ENCODE data around the gene PLEKHG5. TPM values are rescaled to one million over a fixed set of nuclear protein-coding genes. Genes with fewer than 3 reads are reported as not detected.
A peak's percentile ranks its signal among the peaks of the same experiment; 100 is the strongest.

Gene PLEKHG5
- total RNA-seq, 6 experiments from 2014 or later, result 0.70 to 2.3 (median 1.5) TPM

DNA sequence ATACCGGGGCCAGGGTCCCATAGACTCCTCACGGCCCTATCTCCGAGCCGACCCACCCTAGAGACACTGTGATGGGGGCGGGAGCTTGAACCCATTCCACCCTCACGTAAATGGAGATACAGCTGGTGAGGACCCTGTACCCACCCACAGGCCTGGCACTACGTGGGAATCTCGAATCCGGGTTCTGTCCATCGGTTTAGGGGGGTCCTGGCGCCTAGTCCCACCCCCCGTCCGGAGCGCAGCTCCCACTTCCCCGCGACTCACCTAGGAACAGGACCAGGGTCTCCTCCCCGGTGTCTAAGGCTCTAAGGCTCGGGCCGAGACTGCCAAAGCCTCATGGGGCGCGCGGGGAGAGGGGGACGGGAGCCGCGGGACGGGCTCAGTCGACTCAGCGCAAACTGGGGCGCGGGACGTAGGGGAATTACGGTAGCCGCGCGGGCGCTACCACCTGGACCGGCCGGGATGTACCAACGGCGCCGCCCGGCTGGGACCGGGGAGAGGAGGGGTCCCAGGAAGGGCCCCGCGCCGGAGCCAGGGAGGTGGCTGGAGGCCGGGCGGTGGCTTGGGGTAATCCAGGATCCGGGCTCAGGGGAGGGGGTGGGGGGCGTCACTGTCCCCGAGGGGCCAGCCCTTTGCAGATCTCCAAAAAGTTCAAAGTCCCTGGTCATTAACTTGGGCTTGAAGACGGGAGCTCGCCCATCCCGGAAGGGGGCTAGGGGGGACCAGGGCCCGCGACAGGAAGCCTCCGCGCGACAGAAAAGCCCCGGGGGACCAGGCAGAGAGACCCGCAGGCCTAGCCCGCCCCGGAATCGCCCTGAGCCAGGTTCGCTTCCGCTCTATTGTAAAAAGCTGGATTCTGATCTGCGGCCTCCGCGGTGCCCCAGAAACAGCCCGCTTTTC is 1.0 kb downstream of the PLEKHG5 start:
- intact Hi-C loops (cut with DNase I), result no loop called here

DNA sequence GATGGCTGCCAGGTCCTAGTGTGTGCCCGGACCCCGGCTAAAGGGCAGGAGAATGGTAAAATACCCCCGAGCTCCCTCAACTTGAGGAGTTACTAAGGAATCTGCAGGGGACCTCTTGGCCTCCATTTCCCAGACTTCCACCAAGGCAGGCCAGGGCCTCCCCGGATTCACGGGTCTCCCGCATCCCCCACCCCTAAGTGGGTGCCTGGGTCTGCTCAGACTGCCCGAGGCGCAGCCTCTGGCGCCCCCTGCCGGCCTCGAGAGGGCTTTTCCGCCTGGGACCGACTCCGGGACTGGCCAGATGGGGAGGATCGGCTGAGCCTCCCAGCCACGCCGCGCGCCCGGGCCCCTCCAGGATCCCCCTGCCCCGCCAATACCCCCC is 1.7 kb downstream of the PLEKHG5 start:
- Histone ChIP-seq H3K9me3 (no peaks in the 10 kb centered on the region), H3K4me1 (peaks cover 0 to 14% (median 0%) of the 10 kb centered on the region in 4 donors), H3K4me3 (peak overlapping the region; percentile 56 to 82 (median 80)), H3K27ac (no peak overlapping the region), H3K36me3 (no peaks in the 10 kb centered on the region), H3K27me3 (no peaks in the 10 kb centered on the region)
- ATAC-seq (peak; percentile 67 to 77 (median 74)), DNase-seq (peak; percentile 74 to 82 (median 74))
- intact Hi-C loops (cut with DNase I), result loop anchor here in 1 of 2 donors (10.0 kb wide), 1 partner anchor 145 kb away; no protein-coding TSS in a partner anchor
- no CpG with 5 or more reads among the region's 21 CpGs for WGBS (ENCODE audit: insufficient coverage, low coverage, low lambda C conversion rate, missing lambda C conversion rate)
- TF ChIP-seq, protein P1, sequence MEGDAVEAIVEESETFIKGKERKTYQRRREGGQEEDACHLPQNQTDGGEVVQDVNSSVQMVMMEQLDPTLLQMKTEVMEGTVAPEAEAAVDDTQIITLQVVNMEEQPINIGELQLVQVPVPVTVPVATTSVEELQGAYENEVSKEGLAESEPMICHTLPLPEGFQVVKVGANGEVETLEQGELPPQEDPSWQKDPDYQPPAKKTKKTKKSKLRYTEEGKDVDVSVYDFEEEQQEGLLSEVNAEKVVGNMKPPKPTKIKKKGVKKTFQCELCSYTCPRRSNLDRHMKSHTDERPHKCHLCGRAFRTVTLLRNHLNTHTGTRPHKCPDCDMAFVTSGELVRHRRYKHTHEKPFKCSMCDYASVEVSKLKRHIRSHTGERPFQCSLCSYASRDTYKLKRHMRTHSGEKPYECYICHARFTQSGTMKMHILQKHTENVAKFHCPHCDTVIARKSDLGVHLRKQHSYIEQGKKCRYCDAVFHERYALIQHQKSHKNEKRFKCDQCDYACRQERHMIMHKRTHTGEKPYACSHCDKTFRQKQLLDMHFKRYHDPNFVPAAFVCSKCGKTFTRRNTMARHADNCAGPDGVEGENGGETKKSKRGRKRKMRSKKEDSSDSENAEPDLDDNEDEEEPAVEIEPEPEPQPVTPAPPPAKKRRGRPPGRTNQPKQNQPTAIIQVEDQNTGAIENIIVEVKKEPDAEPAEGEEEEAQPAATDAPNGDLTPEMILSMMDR (IDR thresholded peaks at IDR 0.05), result peak; percentile 83 to 95 (median 94)
- TF ChIP-seq POLR2A (IDR thresholded peaks at IDR 0.05), result no peak

More for the DNA sequence above, 1.0 kb downstream of the PLEKHG5 start:
- peak overlapping the region; percentile 27 to 64 (median 47) for H3K27ac ChIP-seq
- peak overlapping the region; percentile 56 to 82 (median 80) for H3K4me3 ChIP-seq
- H3K4me1 ChIP-seq, result peaks cover 0 to 14% (median 0%) of the 10 kb centered on the region in 4 donors
- no peaks in the 10 kb centered on the region for H3K27me3 ChIP-seq
- H3K36me3 ChIP-seq, result no peaks in the 10 kb centered on the region
- DNase-seq (peak; percentile 72 to 77 (median 76)), ATAC-seq (peak; percentile 81 to 85 (median 84))
- TF ChIP-seq, protein P1 (IDR thresholded peaks at IDR 0.05), result no peak
- no peak for TF ChIP-seq POLR2A (IDR thresholded peaks at IDR 0.05)
- no peaks in the 10 kb centered on the region for H3K9me3 ChIP-seq
- WGBS (ENCODE audit: insufficient coverage, low coverage, low lambda C conversion rate, missing lambda C conversion rate), result 7% methylated on average over 18 of the region's 70 CpGs

DNA sequence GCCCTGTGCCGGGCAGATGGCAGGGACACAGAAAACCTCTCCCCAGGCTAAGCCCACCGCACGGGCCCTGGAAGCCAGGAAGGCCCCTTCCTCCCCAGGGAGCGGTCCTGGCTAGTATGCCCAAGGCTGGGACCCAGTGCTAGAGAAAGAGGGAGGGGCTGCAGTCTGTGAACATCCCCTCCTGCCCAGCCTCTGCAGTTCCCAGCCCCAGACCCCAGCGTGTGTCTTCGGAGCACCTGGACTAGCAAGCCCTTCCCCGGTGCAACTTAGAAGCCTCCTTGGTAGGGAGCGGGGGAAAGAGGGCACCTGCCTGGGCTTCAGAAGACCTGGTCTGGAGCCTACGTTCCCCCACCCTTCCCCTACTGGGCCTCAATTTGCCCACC is 2.1 kb downstream of the PLEKHG5 start:
- intact Hi-C loops (cut with DNase I), result loop anchor here in 1 of 2 donors (10.0 kb wide), 1 partner anchor 145 kb away; no protein-coding TSS in a partner anchor
- DNase-seq, result no peak
- no peak overlapping the region for H3K27ac ChIP-seq
- H3K27me3 ChIP-seq, result no peaks in the 10 kb centered on the region
- TF ChIP-seq, protein P1 (IDR thresholded peaks at IDR 0.05), result no peak
- TF ChIP-seq POLR2A (IDR thresholded peaks at IDR 0.05), result no peak
- H3K9me3 ChIP-seq, result no peaks in the 10 kb centered on the region
- peaks cover 0 to 14% (median 0%) of the 10 kb centered on the region in 4 donors for H3K4me1 ChIP-seq
- H3K4me3 ChIP-seq, result no peak overlapping the region
- no peaks in the 10 kb centered on the region for H3K36me3 ChIP-seq
- WGBS (ENCODE audit: insufficient coverage, low coverage, low lambda C conversion rate, missing lambda C conversion rate), result no CpG with 5 or more reads among the region's 9 CpGs
- ATAC-seq, result no peak

DNA sequence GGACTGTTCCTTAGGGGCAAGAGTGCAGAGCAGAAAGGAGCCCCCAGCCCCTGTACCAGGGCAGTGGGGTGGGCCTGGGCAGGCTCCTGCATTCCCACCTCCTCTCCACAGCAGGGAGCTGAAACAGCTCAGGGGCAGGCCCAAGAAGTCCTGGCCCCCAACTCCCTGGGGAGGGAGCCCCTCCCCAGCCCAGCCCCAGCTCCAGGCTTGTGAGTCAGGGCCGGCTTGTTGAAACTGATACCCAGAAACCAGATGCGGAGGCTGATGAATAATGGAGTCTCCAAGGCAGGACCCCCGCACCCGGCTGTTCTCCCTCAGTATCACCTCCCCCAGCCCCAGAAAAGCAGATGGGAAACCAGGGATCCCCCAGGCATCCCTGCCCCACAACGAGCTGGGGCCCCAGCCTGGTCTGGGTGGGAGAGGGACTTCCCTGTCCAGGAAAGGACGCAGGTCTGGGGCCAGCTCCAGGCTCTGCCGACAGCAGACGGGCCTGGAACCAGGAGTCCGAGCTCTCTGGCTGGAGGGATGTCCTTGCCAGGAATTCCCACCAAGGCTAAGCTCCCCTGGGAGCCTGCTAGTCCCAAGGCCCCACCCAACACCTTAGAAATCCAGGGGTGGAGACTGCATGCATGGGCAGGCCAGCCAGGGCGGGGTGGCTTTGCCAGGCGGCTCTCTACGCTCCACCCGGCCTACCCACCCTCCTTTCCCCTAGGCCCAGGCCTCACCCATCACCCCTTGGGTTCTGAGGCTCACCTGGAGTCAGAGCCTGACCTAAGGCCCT is 2.7 kb downstream of the PLEKHG5 start:
- WGBS (ENCODE audit: insufficient coverage, low coverage, low lambda C conversion rate, missing lambda C conversion rate), result no CpG with 5 or more reads among the region's 13 CpGs
- intact Hi-C loops (cut with DNase I), result loop anchor here in 1 of 2 donors (10.0 kb wide), 1 partner anchor 146 kb away; no protein-coding TSS in a partner anchor
- TF ChIP-seq, protein P1 (IDR thresholded peaks at IDR 0.05), result no peak
- no peak for TF ChIP-seq POLR2A (IDR thresholded peaks at IDR 0.05)
- no peak overlapping the region for H3K27ac ChIP-seq
- no peak for ATAC-seq
- H3K9me3 ChIP-seq, result no peaks in the 10 kb centered on the region
- peaks cover 0 to 14% (median 0%) of the 10 kb centered on the region in 4 donors for H3K4me1 ChIP-seq
- DNase-seq, result no peak
- no peaks in the 10 kb centered on the region for H3K36me3 ChIP-seq
- no peaks in the 10 kb centered on the region for H3K27me3 ChIP-seq
- no peak overlapping the region for H3K4me3 ChIP-seq

Measured in right lobe of liver (tissue), 6 donors.